CD14-positive monocyte (primary cell): Measurements from ENCODE around the gene SLC6A14. TPM values are rescaled to one million over a fixed set of nuclear protein-coding genes. Genes with fewer than 3 reads are reported as not detected.

Source experiments
- DNase-seq, 3 donors: peaks; one replicate each; pipeline ENCODE4 v3.0.0-alpha.2; 2011 to 2022
- H2AFZ ChIP-seq: 2 replicates; pipeline ENCODE4 v1.6.0; 2012; ENCODE audit warnings: mild to moderate bottlenecking, low read depth, low read length, inconsistent platforms; ENCODE audit not compliant: insufficient read depth, poor library complexity, severe bottlenecking
- H3K27ac ChIP-seq, 2 donors: 1 replicate in 1 of 2; 2 replicates in 1 of 2; pipeline ENCODE4 v1.5.1; 2012 to 2013; ENCODE audit warnings: low read length in 2 of 2, control low read depth in 1 of 2, inconsistent platforms in 1 of 2, low read depth in 1 of 2, mild to moderate bottlenecking in 1 of 2
- H3K27me3 ChIP-seq, 2 donors: one replicate each; pipeline versions ENCODE4 v1.6.0 to v1.6.1; 2011 to 2013; ENCODE audit warnings: low read length in 2 of 2; ENCODE audit not compliant: control insufficient read depth in 2 of 2, insufficient read depth in 2 of 2
- H3K36me3 ChIP-seq, 2 donors: replicated peaks in 1 of 2; 1 replicate in 1 of 2; 2 replicates in 1 of 2; pipeline versions ENCODE4 v1.5.1 to v1.6.1; 2012 to 2013; ENCODE audit warnings: low read length in 2 of 2, control low read depth in 1 of 2, inconsistent platforms in 1 of 2, mild to moderate bottlenecking in 1 of 2; ENCODE audit not compliant: insufficient read depth in 2 of 2, control insufficient read depth in 1 of 2
- H3K4me1 ChIP-seq, 2 donors: 1 replicate in 1 of 2; 2 replicates in 1 of 2; pipeline versions ENCODE4 v1.5.1 to v1.6.1; 2012 to 2013; ENCODE audit warnings: low read length in 2 of 2, control low read depth in 1 of 2, inconsistent platforms in 1 of 2, mild to moderate bottlenecking in 1 of 2, moderate library complexity in 1 of 2; ENCODE audit not compliant: insufficient read depth in 2 of 2, control insufficient read depth in 1 of 2
- H3K4me2 ChIP-seq: replicated peaks from 2 replicates; pipeline ENCODE3; 2012; ENCODE audit warnings: low read length, moderate library complexity, mild to moderate bottlenecking; ENCODE audit not compliant: poor library complexity, severe bottlenecking; ENCODE audit errors: extremely low read depth
- H3K4me3 ChIP-seq, 3 experiments: fragments of 200-600 bp in 1 of 3; sonication (generic) in 1 of 3; replicated peaks in 1 of 3; 1 replicate in 2 of 3; 2 replicates in 1 of 3; pipeline ENCODE4 v1.5.1; 2011 to 2013; ENCODE audit warnings: low read length in 3 of 3, mild to moderate bottlenecking in 3 of 3, control low read depth in 2 of 3, low read depth in 2 of 3, inconsistent platforms in 1 of 3, moderate library complexity in 1 of 3
- H3K79me2 ChIP-seq: 2 replicates; pipeline ENCODE4 v1.6.0; 2012; ENCODE audit warnings: mild to moderate bottlenecking, control low read depth, inconsistent platforms, low read length, moderate library complexity; ENCODE audit not compliant: insufficient read depth
- H3K9ac ChIP-seq: 2 replicates; pipeline ENCODE4 v1.6.0; 2017; ENCODE audit warnings: low read length, mild to moderate bottlenecking; ENCODE audit not compliant: insufficient read depth, poor library complexity, severe bottlenecking
- H3K9me3 ChIP-seq, 2 donors: replicated peaks in 1 of 2; 1 replicate in 1 of 2; 2 replicates in 1 of 2; pipeline versions ENCODE4 v1.5.1 to v1.6.1; 2012 to 2013; ENCODE audit warnings: low read length in 2 of 2, control low read depth in 1 of 2; ENCODE audit not compliant: control insufficient read depth in 1 of 2, insufficient read depth in 1 of 2
- H4K20me1 ChIP-seq: 2 replicates; pipeline ENCODE4 v1.6.0; 2012; ENCODE audit warnings: mild to moderate bottlenecking, low read length, control low read depth, moderate library complexity; ENCODE audit not compliant: insufficient read depth
- H3K27ac Mint-ChIP-seq, 7 donors: one replicate each; pipeline ENCODE4 v1.8.0; 2020; ENCODE audit warnings: mild to moderate bottlenecking in 7 of 7, mixed read lengths in 7 of 7, moderate library complexity in 6 of 7, inconsistent platforms in 2 of 7
- H3K27me3 Mint-ChIP-seq, 3 donors: one replicate each; pipeline ENCODE4 v1.8.0; 2021 to 2022; ENCODE audit warnings: low read depth in 3 of 3, mild to moderate bottlenecking in 3 of 3, mixed read lengths in 3 of 3, moderate library complexity in 3 of 3, inconsistent platforms in 1 of 3
- H3K36me3 Mint-ChIP-seq, 2 donors: one replicate each; pipeline ENCODE4 v1.8.0; 2020; ENCODE audit warnings: mixed read lengths in 2 of 2, inconsistent platforms in 1 of 2, mild to moderate bottlenecking in 1 of 2
- H3K4me1 Mint-ChIP-seq: one replicate; pipeline ENCODE4 v1.8.0; 2020; ENCODE audit warnings: mild to moderate bottlenecking, mixed read lengths
- H3K4me3 Mint-ChIP-seq, 2 donors: one replicate each; pipeline ENCODE4 v1.8.0; 2020; ENCODE audit warnings: mild to moderate bottlenecking in 2 of 2, mixed read lengths in 2 of 2, moderate library complexity in 1 of 2
- H3K9me3 Mint-ChIP-seq, 7 donors: one replicate each; pipeline ENCODE4 v1.8.0; 2020 to 2022; ENCODE audit warnings: mixed read lengths in 7 of 7, mild to moderate bottlenecking in 6 of 7, moderate library complexity in 6 of 7, inconsistent platforms in 2 of 7
- CTCF ChIP-seq: fragments of 200-600 bp; IDR thresholded peaks from one replicate; pipeline ENCODE4 v1.8.0; 2022; ENCODE audit warnings: antibody characterized with exemption, mild to moderate bottlenecking
- WGBS: methylation state at CpG from one replicate; pipeline ENCODE4 v1.1.5; 2013; ENCODE audit warnings: missing lambda C conversion rate; ENCODE audit not compliant: insufficient coverage; 5-methylcytosine and 5-hydroxymethylcytosine counted together
- intact Hi-C, 2 donors: fragments of 100-400 bp; cut with micrococcal nuclease; formaldehyde crosslinking; loops; one replicate each; pipeline versions ENCODE4 v1.15.0 to v1.15.1; 2023
- polyA minus RNA-seq: library from RNA; depleted of rRNA, polyadenylated mRNA; stranded (reverse); fragments of >200 nt; gene quantifications from 2 replicates; pipeline ENCODE4 v1.2.3, GENCODE V29; 2012
- polyA plus RNA-seq, 3 donors: library from polyadenylated mRNA; depleted of rRNA in 1 of 3; unstranded in 2 of 3; stranded (reverse) in 1 of 3; fragments of 300-500 nt in 2 of 3; fragments of >200 nt in 1 of 3; fragmentation: Illumina TruSeq in 2 of 3; gene quantifications; 1 replicate in 2 of 3; 2 replicates in 1 of 3; pipeline ENCODE4 v1.2.3, GENCODE V29; 2012 to 2021
- total RNA-seq, 12 experiments: library from RNA in 1 of 12; stranded (reverse) in 1 of 12; fragments of 120-200 nt in 1 of 12; gene quantifications; one replicate each; pipeline ENCODE4 v1.2.4 and lab custom pipeline; 2013 to 2026; ENCODE audit warnings: mixed read lengths in 6 of 12, inconsistent platforms in 1 of 12

Gene SLC6A14
- not detected for total RNA-seq (2013)
- not detected for polyA plus RNA-seq
- not detected in 2 replicates for polyA minus RNA-seq
- total RNA-seq (lab: John Stamatoyannopoulos, UW): 0 to 1.7 (median 0) reads per million in 11 experiments

- no peak within 1 kb of the TSS for H2AFZ ChIP-seq
- H3K79me2 ChIP-seq: no peaks in the 10 kb centered on the region
- intact Hi-C loops: no loop called here
- H3K36me3 ChIP-seq: no peaks in the 10 kb centered on the region
- H3K36me3 Mint-ChIP-seq: no peaks in the 10 kb centered on the region
- DNase-seq: no peak
- no peak within 1 kb of the TSS for H3K9ac ChIP-seq
- H3K4me3 Mint-ChIP-seq: no peak within 1 kb of the TSS
- peaks cover 0 to 12% (median 0%) of the 10 kb centered on the region in 3 donors for H3K27me3 Mint-ChIP-seq
- 83% methylated on average over 4 of the region's 9 CpGs for WGBS
- no peak within 1 kb of the TSS for H3K27ac ChIP-seq
- TF ChIP-seq CTCF: no peak
- peaks cover 0 to 3% (median 0%) of the 10 kb centered on the region in 7 donors for H3K9me3 Mint-ChIP-seq
- H3K4me1 Mint-ChIP-seq: no peaks in the 10 kb centered on the region
- no peak within 1 kb of the TSS for H3K4me2 ChIP-seq
- H3K4me1 ChIP-seq: no peaks in the 10 kb centered on the region
- no peak within 1 kb of the TSS for H3K4me3 ChIP-seq
- H3K9me3 ChIP-seq: no peaks in the 10 kb centered on the region
- H3K27ac Mint-ChIP-seq: no peak within 1 kb of the TSS
- no peaks in the 10 kb centered on the region for H4K20me1 ChIP-seq
- H3K27me3 ChIP-seq: no peaks in the 10 kb centered on the region
Observed at GRCh38 chrX:116436358-116436816, at the start of gene SLC6A14. Gene SLC6A14, plus strand, starts transcription at chrX:116436606. Its CDS starts 104 bp downstream, at chrX:116436710.

- DNase-seq: no peak
- no peaks in the 10 kb centered on the region for H3K79me2 ChIP-seq
- H2AFZ ChIP-seq: no peak overlapping the region
- H3K27me3 ChIP-seq: no peaks in the 10 kb centered on the region
- no peaks in the 10 kb centered on the region for H3K4me1 ChIP-seq
- H3K4me2 ChIP-seq: no peak overlapping the region
- H3K4me3 ChIP-seq: no peak overlapping the region
- Mint-ChIP-seq H3K4me1 (no peaks in the 10 kb centered on the region), H3K27ac (no peak overlapping the region), H3K27me3 (peaks cover 0 to 3% (median under 1%) of the 10 kb centered on the region in 3 donors), H3K36me3 (no peaks in the 10 kb centered on the region), H3K9me3 (peaks cover 0 to 8% (median under 1%) of the 10 kb centered on the region in 7 donors), H3K4me3 (no peak overlapping the region)
- no peak overlapping the region for H3K27ac ChIP-seq
- no CpG with 5 or more reads among the region's 7 CpGs for WGBS
- H3K9me3 ChIP-seq: no peaks in the 10 kb centered on the region
- H3K9ac ChIP-seq: no peak overlapping the region
- H3K36me3 ChIP-seq: no peaks in the 10 kb centered on the region
- TF ChIP-seq CTCF: no peak
- H4K20me1 ChIP-seq: no peaks in the 10 kb centered on the region
- intact Hi-C loops: no loop called here
Observed at GRCh38 chrX:116395752-116396151, 40.7 kb upstream of the SLC6A14 start.
